ENCODE data around the gene DYNLT2.
A peak's percentile ranks its signal among the peaks of the same experiment; 100 is the strongest.

The DYNLT2 gene, protein sequence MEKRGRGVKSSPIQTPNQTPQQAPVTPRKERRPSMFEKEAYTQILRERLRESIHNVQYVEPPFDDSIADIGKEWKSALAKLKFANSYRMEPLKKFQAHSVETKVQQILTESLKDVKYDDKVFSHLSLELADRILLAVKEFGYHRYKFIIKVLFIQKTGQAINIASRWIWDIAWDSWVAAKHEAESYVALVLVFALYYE

GRCh38 chr6:169751242-169752073 lies at the start of gene DYNLT2, which contains the start of gene ERMARD:
Gene DYNLT2, minus strand, starts transcription at chr6:169751572. Its CDS starts 114 bp downstream, at chr6:169751458.
Gene ERMARD, plus strand, starts transcription at chr6:169751622. Its CDS starts 36 bp downstream, at chr6:169751658.
- DNase-seq: peak; percentile 95

GRCh38 chr6:169800668-169801395 lies 49.5 kb upstream of the DYNLT2 start:
- peak; percentile 28 for DNase-seq

GRCh38 chr6:169800116-169800667 lies 48.8 kb upstream of the DYNLT2 start:
- no peak for DNase-seq

DNA sequence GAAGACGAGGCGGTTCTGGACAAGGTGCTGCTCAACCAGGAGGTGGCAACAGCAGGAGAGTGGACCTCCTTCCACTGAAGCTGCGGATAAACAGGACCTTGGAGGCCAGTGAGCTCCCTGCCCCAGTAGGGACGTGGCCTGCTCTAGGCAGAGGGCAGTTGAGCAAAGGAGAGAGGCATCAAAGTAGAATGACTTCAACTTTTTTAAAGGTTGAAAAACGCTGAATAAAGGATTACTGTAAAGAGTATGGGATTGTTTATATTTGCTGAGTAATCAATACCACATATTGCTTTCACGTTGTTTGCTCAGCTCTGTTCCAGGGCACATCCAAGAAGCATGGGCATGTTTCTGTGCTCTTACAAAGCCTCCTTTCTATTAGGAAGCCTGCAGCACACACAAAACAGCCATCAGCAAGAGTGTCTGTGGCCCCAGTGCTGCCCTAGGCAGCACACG lies 48.1 kb upstream of the DYNLT2 start:
- DNase-seq: no peak

DNA sequence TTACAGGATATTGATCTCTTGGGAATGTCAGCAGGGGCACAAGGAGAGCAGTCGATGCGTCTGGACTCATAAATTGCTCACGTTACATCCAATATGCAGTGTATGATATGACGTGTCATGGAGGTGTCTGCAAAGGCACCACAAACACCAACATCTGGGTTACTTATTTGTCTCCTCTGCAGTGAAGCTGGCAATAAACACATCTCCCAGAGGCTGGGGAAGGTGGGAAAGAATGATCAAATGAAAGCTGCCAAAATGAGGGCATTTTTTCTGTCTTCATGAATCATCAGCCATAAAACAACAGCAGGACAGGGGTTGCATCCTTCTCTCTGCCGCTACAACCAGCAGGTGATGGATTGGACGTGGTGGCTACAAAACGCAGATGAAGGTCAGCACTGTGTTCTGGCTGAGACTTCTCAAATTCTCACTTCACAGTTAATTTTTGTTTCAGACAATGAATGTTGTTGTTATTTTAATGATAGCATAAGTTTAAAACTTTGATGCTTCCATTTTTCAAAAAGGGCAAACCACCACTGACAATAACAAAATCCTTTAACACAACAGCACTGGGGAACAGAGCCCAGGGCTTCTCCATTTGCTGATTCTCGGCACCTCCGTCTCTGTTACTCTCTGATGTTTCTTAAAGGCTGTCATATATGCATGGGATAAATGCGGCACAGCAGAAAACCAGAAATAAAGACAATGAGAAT lies 47.5 kb upstream of the DYNLT2 start:
- no peak for DNase-seq

- DNase-seq: peak; percentile 1
Measured at GRCh38 chr6:169795196-169795595, 43.8 kb upstream of the DYNLT2 start.

DNA sequence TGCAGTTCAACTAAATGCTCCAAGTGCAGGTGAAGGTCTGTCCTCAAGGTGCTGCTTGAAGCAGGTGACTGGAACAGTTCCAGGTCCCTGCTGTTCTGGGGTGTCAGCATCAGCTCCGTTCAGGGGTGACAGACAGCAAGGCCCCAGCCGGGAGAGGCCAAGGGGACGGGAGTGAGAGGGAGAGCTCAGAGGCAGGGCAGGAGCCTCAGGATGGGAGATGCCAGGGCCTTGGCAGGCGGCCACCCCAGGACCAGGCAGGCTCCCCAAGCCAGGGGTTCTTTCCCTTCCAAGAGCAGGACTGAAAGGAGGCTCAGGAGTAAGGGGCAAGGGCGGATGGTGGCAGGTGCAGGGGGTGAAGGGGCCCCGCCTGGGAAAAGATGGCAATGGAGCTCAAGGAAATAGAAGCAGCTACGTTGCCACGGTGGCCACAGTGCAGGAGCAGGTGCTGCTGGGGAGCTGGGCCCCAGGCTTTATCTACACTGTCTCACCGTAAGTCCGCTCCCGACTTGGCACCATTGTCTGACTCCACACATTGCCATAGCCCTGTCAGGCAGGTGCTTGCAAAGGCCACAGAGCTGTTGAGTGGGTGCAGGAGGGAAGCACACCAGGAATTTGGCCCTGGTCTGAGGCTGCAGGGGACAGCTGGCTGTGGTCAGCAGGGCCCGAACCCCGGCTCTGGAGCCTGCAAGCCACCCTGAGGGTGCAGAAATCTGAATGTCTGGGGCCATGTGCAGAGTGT lies 43.1 kb upstream of the DYNLT2 start:
- DNase-seq: peak; percentile 6

- no peak for DNase-seq
Measured at GRCh38 chr6:169793408-169793807, 42.0 kb upstream of the DYNLT2 start.

GRCh38 chr6:169792306-169793015 lies 41.1 kb upstream of the DYNLT2 start:
- DNase-seq: no peak

- DNase-seq: no peak
Measured at GRCh38 chr6:169791721-169792131, 40.4 kb upstream of the DYNLT2 start.

GRCh38 chr6:169789944-169790927 lies 38.9 kb upstream of the DYNLT2 start:
- DNase-seq: peak; percentile 85

DNA sequence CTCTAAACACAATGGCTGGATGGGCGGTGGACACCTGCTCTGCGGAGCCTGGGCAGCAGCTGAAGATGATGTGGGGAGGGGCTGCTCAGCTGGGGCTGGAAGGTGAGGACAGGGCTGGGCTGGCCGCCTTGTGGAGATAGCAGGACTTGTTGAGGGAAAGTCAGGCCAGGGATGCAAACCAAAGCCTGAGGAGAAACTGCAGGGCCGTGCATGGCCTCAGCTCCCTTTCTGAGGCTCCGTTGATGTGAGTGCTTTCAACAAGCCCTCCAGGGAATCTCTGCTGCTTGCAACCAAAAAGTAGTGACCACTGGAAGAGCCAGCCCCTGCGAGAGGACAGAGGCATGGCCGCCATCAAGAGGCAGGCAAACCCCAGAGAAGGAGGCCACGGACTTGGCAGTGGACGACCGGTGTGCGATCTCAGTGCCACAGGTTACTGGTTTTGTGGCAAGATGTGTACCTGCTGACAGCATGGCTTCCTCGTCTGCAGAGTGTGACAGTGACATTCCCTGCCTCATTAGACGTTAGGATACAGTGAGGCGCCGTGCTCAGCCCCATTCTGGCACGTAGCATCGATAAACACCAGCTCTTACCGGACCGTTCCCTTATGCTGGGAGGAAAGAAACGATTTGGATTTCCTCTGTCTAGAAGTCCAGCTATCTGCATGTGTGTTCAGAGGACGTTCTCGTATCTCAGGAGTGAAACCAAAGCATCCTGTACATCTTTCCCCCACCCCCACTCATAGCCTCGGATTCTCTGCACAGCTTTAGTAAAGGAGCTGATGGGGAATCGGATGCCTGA lies 38.0 kb upstream of the DYNLT2 start:
- DNase-seq: no peak

- no peak for DNase-seq
Measured at GRCh38 chr6:169788809-169789145, 37.4 kb upstream of the DYNLT2 start.

- DNase-seq: peak; percentile 12
Measured at GRCh38 chr6:169787797-169788196, 36.4 kb upstream of the DYNLT2 start.

- no peak for DNase-seq
Measured at GRCh38 chr6:169786349-169786748, 35.0 kb upstream of the DYNLT2 start.

DNA sequence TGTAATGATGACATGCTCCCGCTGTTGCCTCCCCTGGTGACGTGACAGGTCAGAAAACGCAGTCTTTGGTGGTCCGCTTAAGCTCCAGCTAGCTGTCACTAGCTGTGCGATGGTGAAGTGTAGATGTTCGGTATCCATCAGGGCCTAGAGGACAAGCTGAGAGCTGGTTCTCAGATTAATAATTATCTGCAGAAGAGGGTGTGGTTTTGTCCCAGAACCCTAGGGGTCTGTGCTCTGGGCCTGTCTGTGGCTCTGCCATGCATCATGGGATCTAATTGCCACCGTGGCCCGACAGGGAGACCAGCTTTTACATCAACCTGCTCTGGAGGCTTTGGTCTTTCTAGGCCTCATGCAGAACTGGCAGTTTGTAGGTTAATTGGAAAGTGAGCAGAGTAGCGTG lies 34.2 kb upstream of the DYNLT2 start:
- DNase-seq: no peak

DNA sequence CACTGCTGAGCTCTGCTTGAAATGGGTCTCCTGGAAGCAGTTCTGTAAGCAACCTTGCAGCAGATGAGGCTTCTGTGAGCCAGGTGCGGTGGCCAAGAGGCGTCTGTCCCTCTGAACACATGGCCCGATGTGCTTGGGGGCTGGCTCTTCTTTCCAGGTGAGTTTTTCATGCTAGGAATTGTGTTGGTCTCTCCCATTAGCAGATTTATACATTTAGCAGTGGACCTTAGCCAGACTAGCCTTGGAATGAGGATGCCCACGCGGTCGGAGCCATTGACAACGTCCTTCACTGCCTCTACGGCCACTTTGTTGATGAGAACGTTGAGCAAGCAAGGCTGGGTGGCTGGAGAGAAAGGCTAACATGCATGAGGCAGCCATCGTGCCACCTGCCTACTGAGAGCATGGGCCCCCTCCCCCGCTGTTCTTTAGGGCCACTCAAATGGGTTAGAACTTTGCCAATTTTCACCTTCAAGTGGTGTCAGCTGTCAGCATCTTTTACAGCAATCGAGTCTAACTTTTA lies 33.5 kb upstream of the DYNLT2 start:
- DNase-seq: no peak

- no peak for DNase-seq
Measured at GRCh38 chr6:169783971-169784820, 32.8 kb upstream of the DYNLT2 start.

Measured in left hindlimb (tissue), 1 donor.